SJSA1 (cell line): ENCODE data around the gene RNF144A. TPM values are rescaled to one million over a fixed set of nuclear protein-coding genes. Genes with fewer than 3 reads are reported as not detected.
"Not testable (repeated sequence)": the region's sequence is repeated elsewhere in the genome, so short reads cannot be mapped to it uniquely, and the experiment has no call there.

Experiments
- DNase-seq, 2 experiments: peaks; one replicate each; pipeline ENCODE4 v3.0.0-alpha.2; 2015 to 2020; ENCODE audit warnings: low spot score in 2 of 2, low read depth in 1 of 2
- H3K27ac ChIP-seq: fragments of 250-450 bp; sonication (Bioruptor Pico); 2 replicates; pipeline ENCODE4 v1.5.1; 2020; ENCODE audit warnings: mild to moderate bottlenecking, moderate library complexity
- H3K27me3 ChIP-seq: fragments of 250-450 bp; sonication (Bioruptor Pico); replicated peaks from 2 replicates; pipeline ENCODE4 v1.5.1; 2020; ENCODE audit warnings: mild to moderate bottlenecking, moderate library complexity
- H3K36me3 ChIP-seq: fragments of 250-450 bp; sonication (Bioruptor Pico); 2 replicates; pipeline ENCODE4 v1.5.1; 2020; ENCODE audit warnings: mild to moderate bottlenecking
- H3K4me1 ChIP-seq: fragments of 250-450 bp; sonication (Bioruptor Pico); replicated peaks from 2 replicates; pipeline ENCODE4 v1.6.1; 2021; ENCODE audit warnings: mild to moderate bottlenecking
- H3K4me3 ChIP-seq: fragments of 250-450 bp; sonication (Bioruptor Pico); 2 replicates; pipeline ENCODE4 v1.5.1; 2020; ENCODE audit warnings: mild to moderate bottlenecking
- H3K9me3 ChIP-seq: fragments of 250-450 bp; sonication (Bioruptor Pico); replicated peaks from 2 replicates; pipeline ENCODE4 v1.5.1; 2020; ENCODE audit warnings: mild to moderate bottlenecking
- total RNA-seq: library from RNA; depleted of rRNA; stranded (reverse); fragments of >200 nt; shearing (Covaris generic); gene quantifications from 2 replicates; pipeline ENCODE4 v1.2.3, GENCODE V29; 2014

The RNF144A gene
- total RNA-seq, 1 experiment from 2014 or later, result 5.3 TPM

GRCh38 chr2:6887751-6888192 lies 29.4 kb upstream of the RNF144A start:
- no peak for DNase-seq
- Histone ChIP-seq H3K27ac (no peak overlapping the region), H3K4me1 (no peaks in the 10 kb centered on the region), H3K9me3 (no peaks in the 10 kb centered on the region), H3K4me3 (no peak overlapping the region), H3K36me3 (no peaks in the 10 kb centered on the region), H3K27me3 (no peaks in the 10 kb centered on the region)

- Histone ChIP-seq H3K4me1 (no peaks in the 10 kb centered on the region), H3K36me3 (no peaks in the 10 kb centered on the region), H3K4me3 (no peak overlapping the region), H3K27me3 (no peaks in the 10 kb centered on the region), H3K9me3 (no peaks in the 10 kb centered on the region), H3K27ac (no peak overlapping the region)
- no peak for DNase-seq
Measured at GRCh38 chr2:6888724-6889123, 28.5 kb upstream of the RNF144A start.

GRCh38 chr2:6893876-6894482 lies 23.2 kb upstream of the RNF144A start:
- no peak overlapping the region for H3K27ac ChIP-seq
- H3K36me3 ChIP-seq, result no peaks in the 10 kb centered on the region
- no peaks in the 10 kb centered on the region for H3K9me3 ChIP-seq
- H3K4me1 ChIP-seq, result no peaks in the 10 kb centered on the region
- no peak overlapping the region for H3K4me3 ChIP-seq
- DNase-seq, result no peak
- H3K27me3 ChIP-seq, result no peaks in the 10 kb centered on the region

- H3K27ac ChIP-seq, result no peak overlapping the region
- no peaks in the 10 kb centered on the region for H3K36me3 ChIP-seq
- H3K4me3 ChIP-seq, result no peak overlapping the region
- H3K4me1 ChIP-seq, result no peaks in the 10 kb centered on the region
- H3K27me3 ChIP-seq, result no peaks in the 10 kb centered on the region
- no peaks in the 10 kb centered on the region for H3K9me3 ChIP-seq
- DNase-seq, result no peak
Measured at GRCh38 chr2:6896930-6897759, 20.1 kb upstream of the RNF144A start.

GRCh38 chr2:6902581-6902980 lies 14.6 kb upstream of the RNF144A start:
- H3K4me1 ChIP-seq, H3K27ac ChIP-seq, H3K36me3 ChIP-seq, H3K4me3 ChIP-seq, H3K27me3 ChIP-seq, DNase-seq, H3K9me3 ChIP-seq: not testable (repeated sequence)

- H3K27me3 ChIP-seq, result no peaks in the 10 kb centered on the region
- no peak for DNase-seq
- H3K4me3 ChIP-seq, result no peak overlapping the region
- no peaks in the 10 kb centered on the region for H3K9me3 ChIP-seq
- no peak overlapping the region for H3K27ac ChIP-seq
- H3K4me1 ChIP-seq, result no peaks in the 10 kb centered on the region
- no peaks in the 10 kb centered on the region for H3K36me3 ChIP-seq
Measured at GRCh38 chr2:6905668-6906067, 11.5 kb upstream of the RNF144A start.

- Histone ChIP-seq H3K36me3 (no peaks in the 10 kb centered on the region), H3K27me3 (no peaks in the 10 kb centered on the region), H3K4me3 (no peak overlapping the region), H3K4me1 (no peaks in the 10 kb centered on the region), H3K27ac (no peak overlapping the region), H3K9me3 (no peaks in the 10 kb centered on the region)
- no peak for DNase-seq
Measured at GRCh38 chr2:6906165-6906741, 11.0 kb upstream of the RNF144A start.

- H3K4me1 ChIP-seq, result no peaks in the 10 kb centered on the region
- no peak for DNase-seq
- no peaks in the 10 kb centered on the region for H3K27me3 ChIP-seq
- H3K27ac ChIP-seq, result no peak overlapping the region
- H3K4me3 ChIP-seq, result no peak overlapping the region
- no peaks in the 10 kb centered on the region for H3K9me3 ChIP-seq
- H3K36me3 ChIP-seq, result no peaks in the 10 kb centered on the region
Measured at GRCh38 chr2:6908291-6908690, 8.9 kb upstream of the RNF144A start.

- H3K4me1 ChIP-seq, result no peaks in the 10 kb centered on the region
- DNase-seq, result no peak
- H3K9me3 ChIP-seq, result no peaks in the 10 kb centered on the region
- H3K36me3 ChIP-seq, result no peaks in the 10 kb centered on the region
- no peak overlapping the region for H3K4me3 ChIP-seq
- H3K27ac ChIP-seq, result no peak overlapping the region
- H3K27me3 ChIP-seq, result no peaks in the 10 kb centered on the region
Measured at GRCh38 chr2:6909431-6910385, 7.5 kb upstream of the RNF144A start.

- Histone ChIP-seq H3K27me3 (no peaks in the 10 kb centered on the region), H3K4me1 (no peaks in the 10 kb centered on the region), H3K4me3 (no peak overlapping the region), H3K27ac (no peak overlapping the region), H3K36me3 (no peaks in the 10 kb centered on the region), H3K9me3 (no peaks in the 10 kb centered on the region)
- DNase-seq, result no peak
Measured at GRCh38 chr2:6911721-6912120, 5.5 kb upstream of the RNF144A start.

- H3K27ac ChIP-seq, result no peak overlapping the region
Measured at GRCh38 chr2:6913415-6914157, 3.6 kb upstream of the RNF144A start.

GRCh38 chr2:6914828-6915227 lies 2.4 kb upstream of the RNF144A start:
- no peaks in the 10 kb centered on the region; the same call in 1 of the 2 replicates for H3K36me3 ChIP-seq
- H3K27ac ChIP-seq, result no peak overlapping the region
- no peaks in the 10 kb centered on the region for H3K27me3 ChIP-seq
- no peak overlapping the region for H3K4me3 ChIP-seq
- DNase-seq, result no peak
- H3K9me3 ChIP-seq, result no peaks in the 10 kb centered on the region
- H3K4me1 ChIP-seq, result peaks cover 13% of the 10 kb centered on the region

More at GRCh38 chr2:6913415-6914157, 3.6 kb upstream of the RNF144A start:
- H3K4me1 ChIP-seq, result peaks cover 8% of the 10 kb centered on the region
- H3K4me3 ChIP-seq, result no peak overlapping the region
- DNase-seq, result no peak
- no peaks in the 10 kb centered on the region; the same call in 1 of the 2 replicates for H3K36me3 ChIP-seq
- no peaks in the 10 kb centered on the region for H3K9me3 ChIP-seq
- no peaks in the 10 kb centered on the region for H3K27me3 ChIP-seq

- no peak for DNase-seq
- Histone ChIP-seq H3K9me3 (no peaks in the 10 kb centered on the region), H3K27me3 (no peaks in the 10 kb centered on the region), H3K4me1 (peaks cover 18% of the 10 kb centered on the region), H3K4me3 (no peak overlapping the region), H3K36me3 (no peaks in the 10 kb centered on the region; the same call in 1 of the 2 replicates), H3K27ac (no peak overlapping the region)
Measured at GRCh38 chr2:6915399-6915798, 1.8 kb upstream of the RNF144A start.
